Gastroesophageal sphincter (tissue), 4 donors: Measurements from ENCODE around the gene SGSH. TPM values are rescaled to one million over a fixed set of nuclear protein-coding genes. Genes with fewer than 3 reads are reported as not detected.

Experiments
- ATAC-seq: fragments of 150-250 bp; one replicate; pipeline ENCODE4 v1.9.1; 2016; ENCODE audit warnings: mild to moderate bottlenecking, moderate library complexity
- H3K27ac ChIP-seq, 4 donors: fragments of 200-600 bp; sonication (generic) in 3 of 4; 1 replicate in 3 of 4; 2 replicates in 1 of 4; pipeline ENCODE4 v1.5.1; 2016 to 2019
- H3K27me3 ChIP-seq: fragments of 200-600 bp; sonication (generic); one replicate; pipeline ENCODE4 v1.5.1; 2019
- H3K36me3 ChIP-seq, 2 donors: fragments of 200-600 bp; sonication (generic); one replicate each; pipeline ENCODE4 v1.5.1; 2019; ENCODE audit warnings: control low read depth in 1 of 2
- H3K4me1 ChIP-seq, 3 donors: fragments of 200-600 bp; sonication (generic); 1 replicate in 2 of 3; 2 replicates in 1 of 3; pipeline ENCODE4 v1.5.1; 2016 to 2019; ENCODE audit warnings: control low read depth in 2 of 3
- H3K4me3 ChIP-seq, 2 donors: fragments of 200-600 bp; sonication (generic); one replicate each; pipeline ENCODE4 v1.5.1; 2019; ENCODE audit warnings: mild to moderate bottlenecking in 1 of 2, moderate library complexity in 1 of 2
- H3K9me3 ChIP-seq, 3 donors: fragments of 200-600 bp; sonication (generic); one replicate each; pipeline ENCODE4 v1.5.1; 2017 to 2019; ENCODE audit warnings: control low read depth in 2 of 3
- CTCF ChIP-seq, 4 experiments: fragments of 200-600 bp in 2 of 4; fragments of 450-650 bp in 2 of 4; sonication (generic) in 1 of 4; IDR thresholded peaks; one replicate each; pipeline ENCODE4 v1.5.1; 2017 to 2019; ENCODE audit warnings: antibody characterized with exemption in 4 of 4, mild to moderate bottlenecking in 2 of 4, moderate library complexity in 2 of 4
- EP300 ChIP-seq: sonication (generic); formaldehyde crosslinking; IDR thresholded peaks from one replicate; pipeline ENCODE4 v1.6.1; 2017; ENCODE audit warnings: antibody characterized with exemption, mild to moderate bottlenecking
- POLR2A ChIP-seq, 2 donors: fragments of 450-650 bp; IDR thresholded peaks; one replicate each; pipeline ENCODE4 v1.6.1; 2017; ENCODE audit warnings: antibody characterized with exemption in 2 of 2, mild to moderate bottlenecking in 2 of 2, moderate library complexity in 1 of 2
- POLR2AphosphoS5 ChIP-seq: sonication (generic); formaldehyde crosslinking; IDR thresholded peaks from one replicate; pipeline ENCODE4 v1.6.1; 2017; ENCODE audit warnings: antibody characterized with exemption
- WGBS, 2 donors: methylation state at CpG; one replicate each; pipeline ENCODE4 v1.1.5; 2018; ENCODE audit warnings: low coverage in 1 of 2; 5-methylcytosine and 5-hydroxymethylcytosine counted together
- total RNA-seq, 4 donors: library from RNA; depleted of rRNA; stranded (reverse); fragments of >200 nt; gene quantifications; one replicate each; pipeline ENCODE4 v1.1.0, GENCODE V29; 2016

The SGSH gene
- total RNA-seq, 4 donors from 2014 or later, result 16.8 to 39.2 (median 18.2) TPM

GRCh38 chr17:80233202-80233601 is 13.1 kb upstream of the SGSH start:
- H3K4me3 ChIP-seq, result no peak overlapping the region
- no peaks in the 10 kb centered on the region for H3K4me1 ChIP-seq
- 98 to 100% methylated on average over 2 to 3 of the region's 3 CpGs for WGBS, 2 donors
- no peaks in the 10 kb centered on the region for H3K27me3 ChIP-seq
- no peak for ATAC-seq
- no peak overlapping the region for H3K27ac ChIP-seq
- H3K36me3 ChIP-seq, result peaks cover 0 to 100% of the 10 kb centered on the region in 2 donors
- TF ChIP-seq CTCF (IDR thresholded peaks at IDR 0.05), result no peak
- no peak for TF ChIP-seq POLR2AphosphoS5
- TF ChIP-seq EP300, result no peak
- no peak for TF ChIP-seq POLR2A (IDR thresholded peaks at IDR 0.05)
- peaks cover 0 to 21% (median 0%) of the 10 kb centered on the region in 3 donors for H3K9me3 ChIP-seq

GRCh38 chr17:80232438-80232837 is 12.3 kb upstream of the SGSH start:
- H3K36me3 ChIP-seq, result peaks cover 0 to 100% of the 10 kb centered on the region in 2 donors

DNA sequence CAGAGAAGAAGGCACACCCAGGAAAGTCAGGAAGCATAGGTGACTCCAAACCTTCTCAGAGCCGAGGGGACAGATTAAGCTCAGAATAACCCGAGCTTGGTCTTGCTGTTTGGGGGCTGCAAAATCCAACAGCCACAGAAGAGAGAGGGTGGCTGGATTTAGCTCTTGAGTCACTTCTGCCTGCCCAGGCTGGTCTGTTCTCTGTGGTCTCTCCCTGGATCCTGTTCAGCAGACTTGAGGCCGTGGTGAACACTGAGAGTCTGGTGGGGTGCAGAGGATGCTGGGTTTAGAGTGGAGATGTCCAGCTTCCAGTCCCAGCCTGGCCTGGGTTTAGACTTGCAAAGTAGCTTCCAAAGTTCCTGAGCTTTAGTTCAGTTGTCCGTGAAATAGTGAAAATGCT is 8.9 kb upstream of the SGSH start:
- no peaks in the 10 kb centered on the region for H3K4me1 ChIP-seq

More at GRCh38 chr17:80232438-80232837, 12.3 kb upstream of the SGSH start:
- Histone ChIP-seq H3K4me3 (no peak overlapping the region), H3K4me1 (no peaks in the 10 kb centered on the region), H3K27ac (no peak overlapping the region), H3K27me3 (no peaks in the 10 kb centered on the region), H3K9me3 (peaks cover 0 to 21% (median 0%) of the 10 kb centered on the region in 3 donors)
- no peak for ATAC-seq
- TF ChIP-seq CTCF (IDR thresholded peaks at IDR 0.05), result no peak
- no peak for TF ChIP-seq EP300
- no peak for TF ChIP-seq POLR2A (IDR thresholded peaks at IDR 0.05)
- TF ChIP-seq POLR2AphosphoS5, result no peak
- WGBS, 2 donors, result 100% methylated on average over 1 of the region's 1 CpG; no CpG with 5 or more reads in 1 of the 2 donors

DNA sequence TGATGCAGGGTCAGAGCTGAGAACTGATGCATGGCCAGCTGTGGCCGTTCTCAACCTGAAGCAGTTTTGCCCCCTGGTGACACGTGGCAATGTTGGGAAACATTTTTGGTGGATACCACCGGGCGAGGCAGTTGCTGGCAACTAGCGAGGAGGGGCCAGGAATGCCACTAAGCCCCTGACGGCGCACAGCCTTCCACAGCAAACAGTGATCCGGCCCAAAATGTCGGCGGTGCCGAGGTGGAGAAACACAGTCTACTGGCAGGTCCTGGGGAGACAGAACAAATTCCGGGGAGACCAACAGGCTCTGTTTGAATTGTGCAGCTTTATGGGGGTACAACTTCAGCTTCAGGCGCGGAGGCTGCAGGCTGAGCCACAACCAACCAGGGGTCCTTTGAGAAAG is 8.3 kb upstream of the SGSH start:
- Histone ChIP-seq H3K36me3 (peaks cover 0 to 93% of the 10 kb centered on the region in 2 donors), H3K27ac (no peak overlapping the region), H3K4me3 (no peak overlapping the region), H3K27me3 (no peaks in the 10 kb centered on the region), H3K9me3 (peaks cover 0 to 15% (median 0%) of the 10 kb centered on the region in 3 donors), H3K4me1 (peaks cover 0 to under 1% (median 0%) of the 10 kb centered on the region in 3 donors)
- no peak for ATAC-seq
- TF ChIP-seq POLR2A (IDR thresholded peaks at IDR 0.05) (no peak), CTCF (IDR thresholded peaks at IDR 0.05) (no peak), EP300 (no peak)
- WGBS, 2 donors, result 80% methylated on average over 7 of the region's 14 CpGs; no CpG with 5 or more reads in 1 of the 2 donors

More for the DNA sequence above, 8.9 kb upstream of the SGSH start:
- Histone ChIP-seq H3K27ac (no peak overlapping the region), H3K9me3 (peaks cover 0 to 20% (median 0%) of the 10 kb centered on the region in 3 donors), H3K4me3 (no peak overlapping the region), H3K27me3 (no peaks in the 10 kb centered on the region), H3K36me3 (peaks cover 0 to 94% of the 10 kb centered on the region in 2 donors)
- ATAC-seq, result no peak
- TF ChIP-seq POLR2A (IDR thresholded peaks at IDR 0.05) (no peak), POLR2AphosphoS5 (no peak), CTCF (IDR thresholded peaks at IDR 0.05) (no peak), EP300 (no peak)
- WGBS, 2 donors, result 85% methylated on average over 4 of the region's 4 CpGs; no CpG with 5 or more reads in 1 of the 2 donors

GRCh38 chr17:80227666-80228065 is 7.5 kb upstream of the SGSH start:
- Histone ChIP-seq H3K9me3 (peaks cover 0 to 7% (median 0%) of the 10 kb centered on the region in 3 donors), H3K4me1 (peaks cover 0 to 8% (median 1%) of the 10 kb centered on the region in 3 donors), H3K27ac (no peak overlapping the region), H3K36me3 (peaks cover 0 to 93% of the 10 kb centered on the region in 2 donors), H3K27me3 (no peaks in the 10 kb centered on the region), H3K4me3 (no peak overlapping the region)
- TF ChIP-seq CTCF (IDR thresholded peaks at IDR 0.05) (no peak), POLR2AphosphoS5 (no peak), POLR2A (IDR thresholded peaks at IDR 0.05) (no peak), EP300 (no peak)
- 80 to 95% methylated on average over 1 to 4 of the region's 11 CpGs for WGBS, 2 donors
- no peak for ATAC-seq
